ENCODE data around the gene GRAMD1A. TPM values are rescaled to one million over a fixed set of nuclear protein-coding genes. Genes with fewer than 3 reads are reported as not detected.

Gene GRAMD1A
- total RNA-seq, 1 donor from 2014 or later: 88.0 TPM

- H3K27me3 ChIP-seq (ENCODE audit: control insufficient read depth, insufficient read depth, low read length): peaks cover 6% of the 10 kb centered on the region
- no peak overlapping the region for H3K4me3 ChIP-seq (ENCODE audit: low read depth, low read length)
- DNase-seq (ENCODE audit: low read depth): no peak
- H3K36me3 ChIP-seq (ENCODE audit: control insufficient read depth, insufficient read depth, low read length): no peaks in the 10 kb centered on the region
- no peak for TF ChIP-seq CTCF (IDR thresholded peaks at IDR 0.05; ENCODE audit: insufficient read depth, low read length, poor library complexity, severe bottlenecking)
Observed at GRCh38 chr19:35032356-35032865, 32.3 kb downstream of the GRAMD1A start.

GRCh38 chr19:35033067-35034004 lies 33.2 kb downstream of the GRAMD1A start:
- TF ChIP-seq CTCF (IDR thresholded peaks at IDR 0.05; ENCODE audit: insufficient read depth, low read length, poor library complexity, severe bottlenecking): no peak
- peaks cover 6% of the 10 kb centered on the region for H3K27me3 ChIP-seq (ENCODE audit: control insufficient read depth, insufficient read depth, low read length)
- DNase-seq (ENCODE audit: low read depth): no peak
- H3K4me3 ChIP-seq (ENCODE audit: low read depth, low read length): no peak overlapping the region
- no peaks in the 10 kb centered on the region for H3K36me3 ChIP-seq (ENCODE audit: control insufficient read depth, insufficient read depth, low read length)

- Histone ChIP-seq H3K27me3 (ENCODE audit: control insufficient read depth, insufficient read depth, low read length) (peaks cover 6% of the 10 kb centered on the region), H3K4me3 (ENCODE audit: low read depth, low read length) (no peak overlapping the region), H3K36me3 (ENCODE audit: control insufficient read depth, insufficient read depth, low read length) (no peaks in the 10 kb centered on the region)
- DNase-seq (ENCODE audit: low read depth): no peak
- no peak for TF ChIP-seq CTCF (IDR thresholded peaks at IDR 0.05; ENCODE audit: insufficient read depth, low read length, poor library complexity, severe bottlenecking)
Observed at GRCh38 chr19:35034005-35034502, 33.9 kb downstream of the GRAMD1A start.

- H3K36me3 ChIP-seq (ENCODE audit: control insufficient read depth, insufficient read depth, low read length): no peaks in the 10 kb centered on the region
- TF ChIP-seq CTCF (IDR thresholded peaks at IDR 0.05; ENCODE audit: insufficient read depth, low read length, poor library complexity, severe bottlenecking): no peak
- H3K4me3 ChIP-seq (ENCODE audit: low read depth, low read length): no peak overlapping the region
- H3K27me3 ChIP-seq (ENCODE audit: control insufficient read depth, insufficient read depth, low read length): peaks cover 10% of the 10 kb centered on the region
- DNase-seq (ENCODE audit: low read depth): no peak
Observed at GRCh38 chr19:35034588-35035382, 34.7 kb downstream of the GRAMD1A start.

- no peak overlapping the region for H3K4me3 ChIP-seq (ENCODE audit: low read depth, low read length)
- TF ChIP-seq CTCF (IDR thresholded peaks at IDR 0.05; ENCODE audit: insufficient read depth, low read length, poor library complexity, severe bottlenecking): no peak
- DNase-seq (ENCODE audit: low read depth): no peak
- peaks cover 19% of the 10 kb centered on the region for H3K27me3 ChIP-seq (ENCODE audit: control insufficient read depth, insufficient read depth, low read length)
- H3K36me3 ChIP-seq (ENCODE audit: control insufficient read depth, insufficient read depth, low read length): no peaks in the 10 kb centered on the region
Observed at GRCh38 chr19:35037716-35038622, 37.8 kb downstream of the GRAMD1A start.

Measured in kidney epithelial cell (primary cell).